C1 segment of cervical spinal cord (tissue), 14 donors: ENCODE results near the gene RTKN2.

Source experiments
- DNase-seq, 14 donors: peaks; one replicate each; lab custom pipeline; 2025; lab: John Stamatoyannopoulos, UW

The RTKN2 gene

DNA sequence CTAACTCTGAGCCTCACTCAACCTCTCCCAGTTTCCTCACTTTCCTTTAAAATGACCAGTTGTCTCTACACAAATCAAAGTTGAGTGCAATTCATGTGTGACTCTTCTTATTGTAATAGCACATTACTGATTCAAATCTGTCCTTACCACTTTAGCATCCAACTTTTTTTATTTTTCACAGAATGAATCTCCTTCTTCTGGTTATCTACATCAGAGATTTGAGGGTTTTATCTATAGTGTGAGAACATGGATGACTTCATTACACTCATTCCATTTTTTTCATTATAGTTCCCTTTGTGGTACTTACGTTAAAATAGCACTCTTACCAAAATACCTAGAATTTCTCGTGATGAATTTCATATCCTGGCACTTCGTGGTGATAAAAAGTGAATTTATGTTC is 43.3 kb downstream of the RTKN2 start:
- DNase-seq: no peak

DNA sequence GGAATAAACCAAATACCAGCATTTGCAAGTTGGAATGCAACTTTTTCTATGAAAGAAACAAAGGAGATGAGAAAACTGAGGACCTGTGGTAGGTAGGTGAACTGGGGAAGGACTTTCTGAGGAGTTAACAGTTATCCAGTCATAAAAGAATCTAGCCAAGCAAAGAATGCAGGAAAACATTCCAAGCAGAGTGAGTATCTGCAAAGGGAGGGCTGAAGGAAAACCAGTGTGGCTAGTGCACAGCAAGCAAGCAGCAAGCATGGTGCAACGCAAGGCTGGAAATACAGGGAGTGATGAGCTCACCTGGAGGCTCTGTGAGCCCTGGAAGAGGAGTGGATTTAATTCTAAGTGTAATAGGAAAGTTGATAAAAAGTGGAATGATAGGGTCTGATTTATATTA is 44.0 kb downstream of the RTKN2 start:
- DNase-seq: no peak

DNA sequence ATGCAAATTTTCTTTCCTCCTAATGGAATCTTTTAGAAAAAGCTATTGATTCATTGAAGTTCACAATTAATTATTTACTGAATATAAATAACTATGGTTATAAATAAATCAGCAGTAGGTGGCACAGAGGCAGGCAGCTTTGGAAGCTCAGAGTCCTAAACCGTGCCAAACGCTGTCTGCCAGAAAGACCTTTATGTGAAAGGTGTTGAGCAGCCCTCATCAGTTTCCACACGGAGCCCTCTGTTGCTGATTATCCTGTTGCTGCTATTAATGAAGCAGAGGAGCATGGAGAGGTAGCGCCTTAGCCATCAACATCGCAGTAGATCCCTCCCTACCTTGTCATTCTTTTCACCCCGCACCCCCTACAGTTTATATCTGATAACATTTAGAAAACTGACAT is 51.0 kb downstream of the RTKN2 start:
- DNase-seq: no peak

DNA sequence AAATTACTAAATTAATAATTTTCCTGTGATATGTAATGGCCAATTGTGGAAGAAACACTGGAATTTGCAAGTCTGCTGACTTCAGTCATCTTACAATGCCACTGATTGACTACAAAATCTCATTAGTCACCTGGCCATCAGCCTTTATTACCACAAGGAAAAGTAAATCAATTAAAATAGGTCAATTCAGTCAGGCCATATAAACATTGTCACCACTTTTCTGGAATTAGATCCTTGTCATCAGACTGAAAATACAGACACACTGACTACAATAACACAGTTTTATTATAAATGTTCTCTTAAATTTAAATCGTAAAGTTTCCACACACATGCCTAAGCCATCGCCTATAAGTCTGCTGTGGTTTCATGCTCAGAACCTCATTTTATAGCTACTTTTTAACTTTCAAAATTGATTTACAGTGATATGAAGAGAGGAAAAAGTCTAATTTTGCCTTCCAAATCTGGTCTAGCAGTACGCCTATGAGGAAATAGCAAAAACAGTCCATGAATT is 54.2 kb downstream of the RTKN2 start:
- no peak for DNase-seq

DNA sequence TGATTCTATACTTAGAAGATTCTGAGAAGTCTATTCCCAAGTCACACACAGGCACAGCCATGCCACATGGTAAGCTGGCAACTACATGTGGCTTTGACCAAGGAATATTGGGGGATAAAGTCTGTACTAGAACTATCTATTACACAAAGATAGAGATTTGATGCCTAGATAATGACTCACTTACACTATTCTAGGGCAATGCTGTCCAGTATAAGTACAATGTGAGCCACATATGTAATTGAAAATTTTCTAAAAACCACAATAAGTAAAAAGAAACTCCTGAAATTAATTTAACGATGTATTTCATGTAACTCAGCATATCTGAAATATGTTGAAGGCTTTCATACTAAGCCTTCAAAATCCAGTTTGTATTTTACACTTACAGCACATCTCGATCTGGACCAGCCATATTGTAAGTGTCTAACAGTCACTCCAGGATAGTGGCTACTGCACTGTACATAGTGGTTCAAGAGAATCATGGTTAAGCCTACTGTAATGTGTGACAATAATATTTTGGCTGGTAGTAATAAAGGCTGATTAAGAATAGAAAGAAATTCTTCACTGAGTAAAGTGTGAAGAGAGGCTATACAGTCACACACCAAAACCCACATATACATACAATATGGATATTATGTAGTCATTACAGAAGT is 62.8 kb downstream of the RTKN2 start:
- DNase-seq: no peak

DNA sequence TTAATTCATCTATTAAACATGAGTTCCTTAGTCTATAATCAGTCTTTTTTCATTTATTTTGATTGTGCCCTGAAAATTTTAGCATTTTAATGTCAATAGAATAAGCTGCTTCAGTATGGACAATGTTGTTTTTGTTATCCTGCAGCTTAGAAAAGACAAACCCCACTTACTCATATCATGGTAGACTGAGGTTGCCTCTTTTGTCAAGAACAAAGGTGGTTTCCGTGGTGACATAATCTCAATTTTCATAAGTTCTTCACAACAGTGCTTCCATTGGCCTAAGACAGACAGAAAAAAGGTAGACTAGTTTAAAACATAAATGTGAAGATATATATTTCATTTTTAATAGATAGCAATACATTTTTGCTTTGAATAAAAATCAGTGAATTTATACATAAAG is 69.1 kb downstream of the RTKN2 start:
- DNase-seq: no peak

DNA sequence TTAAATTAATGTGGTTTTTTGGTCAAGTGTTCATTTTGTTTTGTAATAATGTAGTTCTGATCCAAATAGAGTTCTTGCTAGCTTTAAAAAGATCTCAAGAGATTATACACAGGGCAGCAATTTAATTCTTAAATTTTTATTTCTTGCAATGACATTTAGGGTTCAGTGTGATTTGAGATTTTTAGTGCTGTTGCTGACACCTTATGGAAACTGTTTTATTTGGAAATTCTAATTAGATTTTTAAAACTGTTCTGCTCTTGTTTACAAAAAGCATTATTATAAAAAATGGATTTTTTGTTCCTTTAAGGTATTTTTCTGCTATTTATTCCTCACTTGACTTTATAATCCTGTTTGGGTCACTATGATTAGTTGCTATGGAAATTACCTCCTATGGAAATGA is 72.1 kb downstream of the RTKN2 start:
- DNase-seq: no peak

DNA sequence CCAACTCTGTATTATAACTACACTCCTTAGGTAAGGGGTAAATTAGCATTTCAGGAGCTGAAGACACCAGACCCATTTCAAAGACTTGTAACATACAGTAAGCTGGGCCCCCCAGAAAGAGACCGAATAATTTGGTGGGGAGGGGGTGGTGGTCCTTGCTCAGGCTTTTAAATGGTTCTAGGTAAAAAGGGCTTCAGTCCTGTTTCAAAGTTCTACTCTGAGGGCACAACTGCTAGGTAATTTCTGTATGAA is 73.0 kb downstream of the RTKN2 start:
- no peak for DNase-seq

DNA sequence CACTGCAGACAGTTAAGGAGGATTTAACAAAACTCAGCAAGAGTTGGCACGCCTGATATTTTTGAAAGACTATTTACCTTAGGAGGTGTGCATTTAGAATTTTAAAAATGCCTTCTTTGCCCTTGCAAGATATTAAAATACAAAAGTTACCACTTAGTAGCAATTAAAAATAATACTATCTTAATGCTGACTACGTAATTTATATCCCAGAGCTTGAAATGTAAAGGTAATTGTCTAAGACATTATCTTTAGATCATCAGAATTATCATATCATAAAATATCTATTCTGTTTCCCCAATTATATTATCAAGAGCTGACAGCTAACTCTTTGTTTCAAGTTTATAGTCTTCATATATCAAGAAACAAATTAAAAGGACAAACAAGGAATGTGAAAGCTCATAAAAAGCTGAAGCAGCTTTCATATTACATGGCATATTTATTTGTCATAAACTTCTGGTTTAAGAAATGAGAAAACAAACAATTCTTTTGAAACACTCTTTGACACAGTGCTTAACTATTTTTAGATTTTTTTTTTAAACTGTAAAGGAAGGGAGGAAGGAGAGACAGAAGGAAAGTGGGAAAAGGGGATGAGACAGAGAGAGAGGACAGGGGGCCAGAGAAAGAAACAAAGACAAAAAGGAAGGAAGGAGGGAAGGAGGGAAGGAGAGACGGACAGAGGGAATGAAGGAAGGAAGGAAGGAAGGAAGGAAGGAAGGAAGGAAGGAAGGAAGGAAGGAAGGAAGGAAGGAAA is 73.5 kb downstream of the RTKN2 start:
- DNase-seq: no peak

DNA sequence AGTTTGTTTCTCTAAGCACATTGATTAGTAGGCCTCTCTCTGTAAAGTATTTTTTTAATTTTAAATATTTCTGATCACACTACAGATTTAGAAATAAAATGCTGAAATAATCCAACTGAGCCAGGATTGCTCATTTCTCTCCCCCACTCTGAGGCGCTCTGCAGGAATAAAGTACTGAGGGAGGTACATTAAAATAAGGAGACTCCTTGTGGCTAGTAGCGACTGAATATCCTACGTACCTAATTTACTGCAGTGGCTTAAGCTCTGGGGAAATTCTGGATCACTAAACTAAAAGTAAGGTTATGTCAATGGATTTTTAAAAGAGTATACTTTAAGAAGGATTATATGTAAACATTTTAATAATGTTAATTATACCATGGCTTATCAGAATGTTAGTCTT is 75.2 kb downstream of the RTKN2 start:
- DNase-seq: no peak

DNA sequence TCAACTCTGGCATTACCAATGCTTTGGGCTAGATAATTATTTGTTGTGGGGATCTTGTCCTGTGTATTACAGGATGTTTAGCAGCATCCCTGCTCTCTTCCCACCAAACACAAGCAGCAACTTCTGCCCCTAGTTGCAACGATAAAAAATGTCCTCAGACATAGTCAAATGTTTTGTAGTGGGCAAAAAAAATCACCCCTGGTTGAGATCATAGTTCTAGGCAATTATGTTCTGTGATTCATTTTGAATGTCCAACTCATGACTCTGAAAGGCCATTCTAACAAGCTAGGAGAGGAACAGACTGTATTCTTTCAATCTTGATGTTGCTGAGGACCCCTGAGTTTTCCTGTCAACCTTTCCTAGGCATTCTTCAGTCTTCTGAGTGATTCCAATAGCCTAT is 79.5 kb downstream of the RTKN2 start:
- no peak for DNase-seq

DNA sequence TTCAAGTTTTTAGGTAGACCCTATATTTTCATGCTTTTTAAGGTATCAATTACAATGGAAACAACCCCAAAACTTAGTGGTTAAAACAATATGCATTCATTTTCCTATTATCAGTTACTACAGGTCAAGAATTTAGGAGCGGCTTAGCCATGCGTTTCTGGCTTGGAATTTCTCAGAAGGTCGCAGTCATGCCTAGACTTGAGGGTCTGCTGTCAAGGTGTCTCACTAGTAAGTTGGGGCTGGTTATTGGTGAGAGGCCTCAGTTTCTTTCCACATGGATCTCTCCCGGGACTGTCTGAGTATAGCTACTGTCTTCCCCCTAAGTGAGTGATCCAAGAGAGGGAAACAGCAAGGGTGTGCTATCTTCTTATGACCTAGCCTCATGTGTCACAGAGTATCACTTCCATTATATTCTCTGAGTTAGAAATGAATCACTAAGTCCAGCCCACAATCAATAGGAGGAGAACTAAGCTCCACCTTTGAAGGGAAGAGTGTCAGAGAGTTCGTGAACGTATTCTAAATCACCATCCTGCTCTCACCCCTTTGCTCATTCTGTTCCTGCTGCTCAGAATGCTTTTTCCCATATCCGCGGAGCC is 80.5 kb downstream of the RTKN2 start:
- DNase-seq: no peak

DNA sequence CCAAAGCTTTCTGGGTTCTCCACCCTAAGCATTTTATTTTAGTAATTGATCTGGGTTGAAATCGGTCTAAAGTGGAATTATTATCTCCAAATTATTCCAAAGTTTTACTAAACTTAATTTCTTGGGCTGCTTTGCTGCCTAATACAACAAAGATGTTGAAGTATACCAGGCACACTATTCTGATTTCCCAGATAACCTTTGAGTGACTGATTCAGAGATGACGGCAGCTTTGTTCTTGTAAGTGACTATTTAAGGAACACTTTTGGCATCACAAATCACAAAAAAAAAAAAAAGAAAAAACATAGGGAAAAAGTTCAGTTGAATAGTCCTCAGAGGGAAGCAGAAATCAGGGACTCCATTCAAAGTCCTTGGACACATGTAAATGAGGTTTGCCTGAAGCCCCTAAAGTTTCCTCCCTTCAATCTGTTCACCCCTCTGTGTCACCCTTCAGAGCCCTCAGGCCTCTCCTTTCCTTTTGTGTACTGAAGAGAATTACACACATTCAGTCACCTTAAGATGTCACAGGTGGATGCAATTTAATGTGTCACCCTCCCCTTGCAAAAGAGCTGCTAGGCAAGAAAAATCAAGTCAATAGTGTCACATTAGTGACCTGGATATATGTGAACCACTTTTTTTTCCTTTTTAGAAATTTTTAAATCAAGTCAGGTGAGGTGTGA is 81.5 kb downstream of the RTKN2 start:
- no peak for DNase-seq

DNA sequence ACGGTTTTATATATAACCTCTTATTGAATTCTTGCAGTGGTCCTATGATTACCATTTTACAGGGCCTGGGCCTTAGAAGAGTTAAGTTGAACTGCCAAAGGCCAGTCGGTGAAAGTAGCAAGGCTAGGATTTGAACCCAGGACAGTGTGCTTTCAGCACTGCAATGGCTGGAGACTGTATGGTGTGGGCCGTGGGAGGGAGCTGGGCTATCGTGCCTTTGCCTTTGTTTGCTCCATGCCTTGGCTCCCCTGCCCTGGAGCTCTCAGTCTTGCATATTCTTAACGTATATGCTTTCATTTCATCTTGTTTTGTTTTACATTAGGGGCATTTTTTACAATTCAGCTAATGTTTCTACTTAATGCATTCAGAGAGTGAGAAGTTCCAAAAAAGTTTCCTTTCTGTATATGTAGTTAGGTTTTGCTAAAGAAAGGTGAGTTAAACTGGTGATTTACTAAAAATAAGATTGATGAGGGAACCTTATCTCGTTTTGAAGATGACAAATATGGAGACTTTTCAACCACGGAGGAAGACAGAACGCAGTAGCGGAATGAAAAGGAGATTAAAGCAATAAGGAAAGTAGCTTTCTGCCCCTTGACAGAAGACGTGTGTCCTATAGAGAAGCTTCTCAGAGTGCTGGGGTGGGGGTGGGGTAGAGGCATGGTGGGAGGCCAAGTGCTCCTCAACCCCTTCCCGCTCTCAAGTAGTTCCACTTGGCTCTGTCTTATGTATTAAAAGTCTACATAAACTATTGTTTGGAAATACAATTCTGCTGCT is 82.5 kb downstream of the RTKN2 start:
- DNase-seq: no peak

DNA sequence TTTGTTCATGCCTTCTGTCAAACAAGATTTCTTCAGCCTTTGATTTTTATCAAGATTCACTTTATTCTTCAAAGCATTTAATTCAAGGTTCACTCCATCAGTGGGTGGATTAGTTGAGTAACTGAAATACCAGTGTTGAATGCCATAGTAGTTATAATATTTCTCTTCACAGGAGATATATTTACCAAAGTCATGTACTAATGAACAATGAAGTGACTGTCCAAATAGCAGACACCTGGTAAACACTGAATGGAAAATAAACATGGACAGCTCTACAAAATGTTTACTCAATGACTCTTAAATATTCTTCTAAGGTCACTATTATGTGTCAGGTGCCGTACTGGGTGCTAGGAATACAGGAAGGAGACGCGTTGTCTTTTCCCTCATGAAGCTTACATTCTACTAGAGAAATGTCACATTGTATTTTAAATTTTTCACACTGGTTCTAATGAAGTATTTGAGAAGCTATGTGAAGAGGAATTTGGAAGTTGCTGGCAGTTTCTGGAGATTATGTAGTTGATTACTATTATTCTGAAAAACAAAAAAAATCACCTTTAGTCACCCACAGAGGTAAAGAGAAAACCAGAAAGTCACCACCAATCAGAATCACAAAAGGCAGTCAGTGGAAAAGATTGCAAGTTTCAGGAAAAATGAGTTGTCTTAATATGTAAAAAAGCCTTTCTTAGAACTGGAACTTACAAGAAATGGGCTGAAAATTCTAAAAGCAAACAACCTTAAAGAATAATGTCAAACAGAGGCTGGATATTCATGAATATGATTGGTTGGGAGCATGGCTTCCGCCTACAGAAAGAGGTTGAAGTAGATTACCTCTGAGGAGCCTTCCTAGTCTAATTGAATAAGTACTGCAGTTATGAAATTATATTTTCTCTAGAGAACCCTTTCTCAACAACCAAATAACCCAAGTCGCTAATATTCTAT is 84.5 kb downstream of the RTKN2 start:
- no peak for DNase-seq

DNA sequence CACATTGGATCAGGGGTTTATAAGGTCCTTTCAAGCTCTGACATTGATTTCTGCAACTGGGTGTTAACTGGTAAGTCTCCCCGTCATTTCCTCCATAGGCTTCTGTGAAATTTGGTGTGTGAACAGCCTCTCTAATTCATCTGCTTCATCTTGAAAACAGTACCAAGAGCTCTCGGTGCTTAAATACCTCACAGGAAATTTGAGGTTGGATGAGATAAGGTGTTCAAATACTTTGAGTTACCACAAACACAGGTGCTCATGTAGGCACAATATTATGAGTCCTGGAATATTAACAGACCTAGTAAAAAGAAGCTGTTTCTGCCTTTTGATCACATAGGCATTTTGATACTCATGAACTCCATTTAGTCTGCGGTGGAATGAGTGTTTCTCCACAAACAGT is 85.2 kb downstream of the RTKN2 start:
- no peak for DNase-seq

DNA sequence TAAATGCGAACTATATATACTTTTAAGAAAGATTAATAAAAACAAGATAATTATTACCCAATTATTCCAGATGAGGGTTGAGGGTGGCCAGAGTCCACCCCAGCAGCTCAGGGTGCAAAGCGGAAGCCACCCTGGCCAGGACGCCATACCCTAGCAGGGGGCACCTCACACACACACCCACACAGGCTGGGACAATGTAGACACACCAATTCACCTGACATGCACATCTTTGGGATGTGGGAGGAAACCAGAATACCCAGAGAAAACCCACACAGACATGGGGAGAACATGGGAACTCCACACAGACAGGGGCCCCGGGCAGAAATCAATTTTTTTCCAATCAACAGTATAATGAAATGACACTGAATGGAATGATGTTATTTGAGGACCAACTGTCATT is 86.0 kb downstream of the RTKN2 start:
- no peak for DNase-seq

DNA sequence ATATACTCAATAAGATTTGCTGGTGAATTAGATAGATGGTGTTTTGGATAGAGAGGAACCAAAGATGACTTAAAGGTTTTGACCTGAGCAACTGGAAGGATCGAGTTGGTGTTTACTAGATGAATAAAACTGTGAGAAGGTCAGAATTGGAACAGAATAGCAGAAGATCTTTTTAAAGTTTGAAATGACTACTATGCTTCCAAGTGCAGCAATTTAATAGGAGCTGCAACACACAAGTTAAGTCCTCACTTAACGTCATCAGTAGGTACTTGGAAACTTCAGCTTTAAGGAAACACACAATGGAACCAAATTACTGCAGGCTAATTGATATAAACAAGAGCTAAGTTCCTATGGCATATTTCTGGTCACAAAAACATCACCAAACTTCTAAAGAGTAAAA is 86.5 kb downstream of the RTKN2 start:
- DNase-seq: no peak

DNA sequence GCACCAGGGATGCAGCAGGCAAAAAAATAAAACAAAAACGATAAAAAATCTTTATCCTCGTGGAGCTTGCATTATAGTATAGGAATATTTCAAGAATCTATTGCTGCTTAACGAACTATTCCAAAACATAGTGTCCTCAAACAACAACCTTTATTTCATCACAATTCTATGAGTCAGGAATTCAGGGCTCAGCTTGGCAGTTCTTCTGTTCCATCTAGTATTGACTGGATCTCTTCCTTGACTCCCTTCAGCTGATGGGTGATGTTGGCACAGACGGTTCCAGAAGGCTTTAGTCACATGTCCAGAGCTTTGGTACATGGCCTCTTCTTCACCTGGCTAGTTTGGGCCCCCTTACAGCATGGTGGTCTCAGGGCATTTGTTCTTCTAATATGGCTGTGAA is 88.0 kb downstream of the RTKN2 start:
- no peak for DNase-seq

DNA sequence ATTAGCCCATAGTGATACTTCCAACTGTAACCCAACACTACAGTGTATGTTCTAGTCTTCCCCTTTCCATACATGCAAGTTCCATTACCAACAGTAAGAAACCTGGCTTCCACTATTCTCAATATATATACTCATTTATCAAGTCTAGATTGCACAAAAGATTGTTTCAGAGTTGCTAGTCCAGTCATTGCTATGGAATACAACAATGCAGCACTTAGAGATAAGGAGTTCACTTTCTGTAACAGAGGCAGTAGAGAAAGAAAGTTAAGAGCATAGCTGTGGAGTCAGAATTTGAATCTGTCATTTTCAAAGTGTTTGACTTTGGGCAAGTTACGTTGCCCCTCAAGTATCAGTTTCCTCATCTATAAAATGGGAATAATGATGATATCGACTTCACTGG is 90.1 kb downstream of the RTKN2 start:
- no peak for DNase-seq

DNA sequence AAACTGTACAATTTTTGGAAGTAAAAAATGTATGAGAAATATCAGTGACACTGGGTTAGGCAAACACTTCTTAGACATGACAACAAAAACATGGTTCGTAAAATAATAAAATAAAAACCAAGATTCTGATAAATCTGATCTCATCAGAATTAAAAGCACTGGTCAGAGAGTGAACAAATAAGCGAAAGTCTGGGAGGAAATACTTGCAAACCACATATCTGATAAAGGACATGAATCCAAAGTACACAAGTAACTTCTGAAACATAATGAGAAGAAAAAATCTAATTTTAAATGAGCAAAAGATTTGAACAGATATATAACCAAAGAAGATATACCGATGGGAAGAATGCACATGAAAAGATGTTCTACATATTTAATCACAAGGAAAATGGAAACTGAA is 91.5 kb downstream of the RTKN2 start:
- no peak for DNase-seq
